ENCODE results near the gene PDS5B. TPM values are rescaled to one million over a fixed set of nuclear protein-coding genes. Genes with fewer than 3 reads are reported as not detected.

PDS5B gene
- total and polyA plus RNA-seq, 9 of the 15 experiments (the other 6 are each of a cell fraction or from before 2014, with no cell fraction given): 6.2 to 23.7 (median 13.1) TPM

DNA sequence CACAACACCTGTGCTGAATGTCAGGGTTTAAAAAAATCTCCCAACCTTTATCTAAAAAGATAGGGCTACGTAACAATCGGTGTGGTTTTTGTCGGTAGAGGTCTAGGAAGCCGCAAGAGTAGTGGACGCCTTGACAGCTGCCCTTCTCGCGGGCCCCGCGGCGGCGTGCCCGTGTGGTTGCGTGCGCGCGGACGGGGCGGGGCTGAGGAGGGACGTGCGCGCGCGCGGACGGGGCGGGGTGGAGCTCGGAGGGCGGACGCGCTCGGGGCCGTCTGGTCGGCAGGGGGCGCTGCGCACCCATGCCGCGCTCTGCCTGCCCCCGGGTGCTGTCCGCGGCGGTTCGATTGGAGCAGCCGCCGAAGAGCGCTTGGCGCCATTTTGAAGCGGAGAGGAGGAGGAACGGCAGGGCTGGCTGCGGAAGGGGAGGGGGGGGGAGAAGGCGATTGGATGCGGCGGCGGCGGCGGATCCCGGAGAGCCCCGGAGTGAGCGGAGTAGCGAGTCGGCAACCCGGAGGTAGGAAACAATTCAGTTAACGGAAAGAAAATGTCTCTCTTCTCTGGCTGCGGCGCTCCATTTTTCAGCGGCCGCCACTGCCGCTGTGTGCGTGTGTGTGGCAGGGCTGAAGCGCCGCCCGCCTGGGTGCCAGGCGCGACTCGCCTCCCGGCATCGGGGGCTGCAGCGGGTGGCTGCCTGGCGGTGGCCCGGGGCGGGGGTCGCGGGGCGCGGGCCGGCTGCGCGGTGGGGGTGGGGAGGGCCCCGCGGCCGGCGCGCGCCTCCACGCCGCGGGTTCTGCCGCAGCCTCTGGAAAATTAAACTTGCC lies at the start of gene PDS5B (continued):
- TF ChIP-seq ZNF197 (CRISPR knock-in tag; IDR thresholded peaks at IDR 0.05; ENCODE audit: low read depth): peak; percentile 60; the same call in 1 of the 2 replicates
- TF ChIP-seq ZNF444 (CRISPR knock-in tag; IDR thresholded peaks at IDR 0.05): no peak
- TF ChIP-seq TAF9B (IDR thresholded peaks at IDR 0.05; ENCODE audit: partially characterized antibody): peak; percentile 16

DNA sequence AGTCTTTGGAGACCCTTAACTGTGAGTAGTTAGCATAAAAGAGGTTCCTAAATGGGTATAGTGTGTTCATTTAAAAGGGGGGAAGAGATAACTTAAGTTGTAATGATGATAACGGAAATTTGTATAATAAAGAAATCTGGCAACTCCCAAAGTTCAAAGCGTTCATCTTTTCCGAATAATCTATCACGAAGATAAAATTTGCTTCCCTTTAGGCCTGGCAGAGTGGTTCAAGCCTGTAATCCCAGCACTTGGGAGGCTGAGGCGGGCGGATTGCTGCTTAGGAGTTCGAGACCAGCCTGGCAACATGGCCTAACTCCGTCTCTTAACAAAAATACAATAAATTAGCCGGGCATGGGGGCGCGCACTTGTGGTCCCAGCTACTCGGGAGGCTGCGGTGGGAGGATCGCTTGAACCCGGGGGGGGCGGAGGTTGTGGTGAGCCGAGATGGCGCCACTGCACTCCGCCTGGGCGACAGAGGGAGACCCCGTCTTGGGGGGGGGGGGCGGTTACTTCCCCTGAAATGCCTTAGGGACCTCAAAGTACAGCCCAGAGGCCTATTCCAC lies 48.6 kb upstream of the PDS5B start:
- peak overlapping the region; percentile 89 to 98 for H3K9ac ChIP-seq (ENCODE audit: insufficient read depth in 1 of 2, low read depth in 2 of 2, low read length in 2 of 2)
- H3K27ac ChIP-seq (ENCODE audit: extremely low read depth, low read depth, low read length): peak overlapping the region; percentile 90
- ATAC-seq (peak; percentile 73), FAIRE-seq (no peak), DNase-seq (ENCODE audit: extremely low read depth in 1 of 4, low spot score in 3 of 4) (peak; percentile 10 to 51 (median 18))
- ChIA-PET POLR2A (interaction anchor here (0.7 to 2.3 kb wide), 7 partner anchors 9 to 222 kb away, joined by 3 to 7 read pairs (median 7); partner anchors contain the start of genes BRCA2 and ZAR1L), CTCF (ENCODE audit: low intra/inter-chr PET ratio) (no interaction called here)
- no peaks in the 10 kb centered on the region for H3K27me3 ChIP-seq (ENCODE audit: control insufficient read depth in 2 of 2, insufficient read depth in 2 of 2, low read length in 2 of 2)
- under 1% methylated on average over 15 of the region's 22 CpGs for WGBS (ENCODE audit: insufficient coverage, low coverage, missing lambda C conversion rate)
- H3K9me1 ChIP-seq (ENCODE audit: control insufficient read depth, insufficient read depth, low read length): no peaks in the 10 kb centered on the region
- peaks cover 31% of the 10 kb centered on the region for H3K36me3 ChIP-seq (ENCODE audit: control insufficient read depth, insufficient read depth, low read length)
- peaks cover 0 to 7% of the 10 kb centered on the region in 2 experiments; a peak in 2 of 5 replicates for H3K4me1 ChIP-seq (replicated peaks in 1 of 2; ENCODE audit: control insufficient read depth in 2 of 2, insufficient read depth in 2 of 2, low read length in 2 of 2)
- no peaks in the 10 kb centered on the region for H4K20me1 ChIP-seq (replicated peaks; ENCODE audit: control insufficient read depth, insufficient read depth, low read length)
- 0 out of 2 replicates have a peak, but pooled peaks cover 4% of the 10 kb centered on the region for H3K9me3 ChIP-seq (replicated peaks; ENCODE audit: control insufficient read depth, insufficient read depth, low read depth, low read length)
- peak overlapping the region; percentile 85 for H3K4me2 ChIP-seq (ENCODE audit: insufficient read depth, low read length)
- peak overlapping the region; percentile 89 for H2AFZ ChIP-seq (ENCODE audit: low read depth, low read length)
- H3K79me2 ChIP-seq (ENCODE audit: control insufficient read depth, insufficient read depth, low read length): peaks cover 60% of the 10 kb centered on the region
- peak overlapping the region; percentile 82 for H3K4me3 ChIP-seq
- no TSS peak for BruUV-seq (replicated peaks)
- in situ Hi-C loops (cut with MboI): no loop called here
- intact Hi-C loops (cut with micrococcal nuclease): loop anchor here (2.0 kb wide), 1 partner anchor 67 kb away; no protein-coding TSS in a partner anchor
- TF ChIP-seq KDM1A (IDR thresholded peaks at IDR 0.05) (peak in 1 of 2 experiments; percentile 41; a peak in 1 of 4 replicates), POU5F1 (IDR thresholded peaks at IDR 0.05; ENCODE audit: borderline replicate concordance, low read depth, low read length, partially characterized antibody) (no peak), KLF13 (tag; IDR thresholded peaks at IDR 0.05; ENCODE audit: borderline replicate concordance, low read depth) (no peak), ZNF224 (CRISPR knock-in tag; IDR thresholded peaks at IDR 0.05) (no peak), EGR1 (conservative IDR thresholded peaks at IDR 0.05) (0 out of 2 replicates have a peak, but pooled peaks have one; percentile 16), RBFOX2 (IDR thresholded peaks at IDR 0.05; ENCODE audit: low read depth, low read length) (peak; percentile 61), SMARCA5 (IDR thresholded peaks at IDR 0.05) (no peak), BHLHE40 (IDR thresholded peaks at IDR 0.05; ENCODE audit: low read length) (no peak), HEY1 (CRISPR knock-in tag; IDR thresholded peaks at IDR 0.05; ENCODE audit: borderline replicate concordance) (no peak), RFX7 (CRISPR knock-in tag; IDR thresholded peaks at IDR 0.05) (no peak), HNRNPH1 (optimal IDR thresholded peaks at IDR 0.05; ENCODE audit: low read depth, low read length) (no peak), YY1 (IDR thresholded peaks at IDR 0.05; ENCODE audit: borderline replicate concordance in 1 of 3, control insufficient read depth in 1 of 3, extremely low read depth in 1 of 3, insufficient read depth in 3 of 3, insufficient read length in 1 of 3, insufficient replicate concordance in 2 of 3, low read depth in 1 of 3, low read length in 2 of 3) (peak in 1 of 3 experiments; percentile 67)
- TF ChIP-seq, protein P1, sequence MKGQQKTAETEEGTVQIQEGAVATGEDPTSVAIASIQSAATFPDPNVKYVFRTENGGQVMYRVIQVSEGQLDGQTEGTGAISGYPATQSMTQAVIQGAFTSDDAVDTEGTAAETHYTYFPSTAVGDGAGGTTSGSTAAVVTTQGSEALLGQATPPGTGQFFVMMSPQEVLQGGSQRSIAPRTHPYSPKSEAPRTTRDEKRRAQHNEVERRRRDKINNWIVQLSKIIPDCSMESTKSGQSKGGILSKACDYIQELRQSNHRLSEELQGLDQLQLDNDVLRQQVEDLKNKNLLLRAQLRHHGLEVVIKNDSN (CRISPR knock-in tag; IDR thresholded peaks at IDR 0.05): no peak
- TF ChIP-seq, protein P2, sequence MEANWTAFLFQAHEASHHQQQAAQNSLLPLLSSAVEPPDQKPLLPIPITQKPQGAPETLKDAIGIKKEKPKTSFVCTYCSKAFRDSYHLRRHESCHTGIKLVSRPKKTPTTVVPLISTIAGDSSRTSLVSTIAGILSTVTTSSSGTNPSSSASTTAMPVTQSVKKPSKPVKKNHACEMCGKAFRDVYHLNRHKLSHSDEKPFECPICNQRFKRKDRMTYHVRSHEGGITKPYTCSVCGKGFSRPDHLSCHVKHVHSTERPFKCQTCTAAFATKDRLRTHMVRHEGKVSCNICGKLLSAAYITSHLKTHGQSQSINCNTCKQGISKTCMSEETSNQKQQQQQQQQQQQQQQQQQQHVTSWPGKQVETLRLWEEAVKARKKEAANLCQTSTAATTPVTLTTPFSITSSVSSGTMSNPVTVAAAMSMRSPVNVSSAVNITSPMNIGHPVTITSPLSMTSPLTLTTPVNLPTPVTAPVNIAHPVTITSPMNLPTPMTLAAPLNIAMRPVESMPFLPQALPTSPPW (CRISPR knock-in tag; IDR thresholded peaks at IDR 0.05): peak; percentile 59; the same call in 1 of the 2 replicates
